ENCODE results near the gene DOCK11.
A peak's percentile ranks its signal among the peaks of the same experiment; 100 is the strongest.
"Not testable (repeated sequence)": the region's sequence is repeated elsewhere in the genome, so short reads cannot be mapped to it uniquely, and the experiment has no call there.

Gene DOCK11

GRCh38 chrX:118554511-118554910 is 58.9 kb downstream of the DOCK11 start:
- DNase-seq (ENCODE audit: low spot score in 2 of 2) (no peak), ATAC-seq (ENCODE audit: low read depth) (no peak)
- Mint-ChIP-seq H3K4me1 (peaks cover 4% of the 10 kb centered on the region), H3K9me3 (no peaks in the 10 kb centered on the region), H3K4me3 (no peak overlapping the region), H3K27ac (peak overlapping the region; percentile 79), H3K27me3 (no peaks in the 10 kb centered on the region), H3K36me3 (peaks cover 11% of the 10 kb centered on the region)

- H3K4me3 Mint-ChIP-seq, result no peak overlapping the region
- no peaks in the 10 kb centered on the region for H3K27me3 Mint-ChIP-seq
- peak overlapping the region; percentile 35 for H3K27ac Mint-ChIP-seq
- ATAC-seq (ENCODE audit: low read depth), result no peak
- no peak for DNase-seq (ENCODE audit: low spot score in 2 of 2)
- no peaks in the 10 kb centered on the region for H3K9me3 Mint-ChIP-seq
- H3K36me3 Mint-ChIP-seq, result peaks cover 23% of the 10 kb centered on the region
- H3K4me1 Mint-ChIP-seq, result peaks cover 6% of the 10 kb centered on the region
Measured at GRCh38 chrX:118558926-118559325, 63.3 kb downstream of the DOCK11 start.

DNA sequence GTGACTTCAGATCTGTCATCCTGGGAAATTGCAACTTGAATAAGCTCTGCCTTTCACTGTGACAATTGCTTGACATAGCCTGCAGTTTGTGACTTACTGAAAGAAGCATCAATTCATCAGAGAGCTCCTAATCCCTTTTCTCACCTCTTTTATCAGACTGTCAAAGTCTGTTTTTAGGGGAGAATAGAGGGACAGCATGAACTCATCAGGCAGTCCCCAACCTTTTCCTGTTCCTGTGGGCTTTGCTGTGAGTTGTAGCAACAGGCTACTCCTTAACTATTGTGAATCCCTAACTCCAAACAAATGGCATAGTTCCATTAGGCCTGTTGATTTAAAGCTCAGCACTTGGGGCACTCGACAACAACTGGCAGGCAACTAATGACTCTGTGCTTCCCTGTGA is 64.9 kb downstream of the DOCK11 start:
- no peaks in the 10 kb centered on the region for H3K9me3 Mint-ChIP-seq
- ATAC-seq (ENCODE audit: low read depth) (no peak), DNase-seq (ENCODE audit: low spot score in 2 of 2) (no peak)
- no peak overlapping the region for H3K4me3 Mint-ChIP-seq
- H3K27ac Mint-ChIP-seq, result no peak overlapping the region
- peaks cover 6% of the 10 kb centered on the region for H3K4me1 Mint-ChIP-seq
- H3K27me3 Mint-ChIP-seq, result no peaks in the 10 kb centered on the region
- H3K36me3 Mint-ChIP-seq, result peaks cover 24% of the 10 kb centered on the region

DNA sequence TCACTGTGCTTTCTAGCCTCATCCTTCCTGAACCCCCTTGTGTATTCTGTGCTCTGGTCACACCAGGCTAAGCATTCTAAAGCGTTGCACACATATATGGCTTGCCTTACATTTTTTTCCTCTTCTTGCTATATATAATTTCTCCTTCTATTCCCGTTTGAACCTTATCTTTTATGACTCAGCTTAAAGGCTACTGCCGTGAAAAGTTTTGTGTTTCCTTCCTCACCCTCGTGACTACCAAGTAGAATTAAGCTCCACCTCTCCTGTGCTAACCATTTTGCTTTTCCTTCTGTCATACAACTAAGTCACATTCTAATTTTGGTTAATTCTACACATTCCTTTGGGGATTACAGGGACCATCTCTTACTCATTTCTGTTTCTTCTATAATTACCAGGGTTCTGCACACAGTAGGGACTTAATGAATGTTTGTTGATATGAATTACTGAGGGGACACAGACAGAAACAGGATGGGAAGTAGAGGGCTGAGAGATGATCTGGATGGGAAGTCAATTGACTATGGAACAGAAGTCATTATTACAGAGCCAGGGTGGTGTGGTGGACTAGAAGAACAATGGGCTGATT is 67.1 kb downstream of the DOCK11 start:
- DNase-seq (ENCODE audit: low spot score in 2 of 2) (no peak), ATAC-seq (ENCODE audit: low read depth) (no peak)
- Mint-ChIP-seq H3K27me3 (no peaks in the 10 kb centered on the region), H3K36me3 (peaks cover 16% of the 10 kb centered on the region), H3K27ac (peak overlapping the region; percentile 51), H3K4me1 (peaks cover 2% of the 10 kb centered on the region), H3K4me3 (no peak overlapping the region), H3K9me3 (no peaks in the 10 kb centered on the region)

DNA sequence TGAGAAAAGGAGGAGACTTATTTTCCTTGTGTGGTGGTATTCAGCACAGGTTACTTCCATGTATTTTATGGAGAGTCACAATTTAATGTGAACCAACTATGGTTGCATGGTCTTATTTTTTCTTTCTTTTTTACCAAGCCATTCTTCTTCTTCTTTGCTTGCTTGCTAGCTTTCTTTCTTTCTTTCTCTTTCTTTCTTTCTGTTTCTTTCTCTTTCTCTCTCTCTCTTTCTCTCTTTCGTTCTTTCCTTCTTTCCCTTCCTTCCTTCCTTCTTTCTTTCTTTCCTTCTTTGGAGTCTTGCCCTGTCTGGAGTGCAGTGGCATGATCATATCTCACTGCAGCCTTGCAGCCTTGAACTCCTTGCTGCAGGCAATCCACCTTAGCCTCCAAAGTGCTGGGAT is 68.9 kb downstream of the DOCK11 start:
- Mint-ChIP-seq H3K27ac (no peak overlapping the region), H3K36me3 (peaks cover 19% of the 10 kb centered on the region), H3K27me3 (no peaks in the 10 kb centered on the region)

DNA sequence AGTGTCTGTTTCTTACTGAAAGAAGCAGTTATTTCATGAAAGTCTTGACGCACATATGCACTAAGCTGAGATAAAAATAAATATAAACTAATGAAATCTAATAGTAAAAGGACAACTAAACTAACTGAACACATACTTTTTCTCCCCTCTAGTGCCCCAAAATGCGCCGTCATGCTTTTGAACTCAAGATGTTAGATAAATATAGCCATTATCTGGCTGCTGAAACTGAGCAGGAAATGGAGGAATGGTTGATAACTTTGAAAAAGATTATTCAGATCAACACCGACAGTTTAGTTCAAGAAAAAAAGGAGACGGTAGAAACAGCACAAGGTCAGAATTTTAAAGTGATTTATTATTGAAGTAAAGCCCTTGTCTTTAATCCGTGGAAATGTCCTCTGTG is 70.2 kb downstream of the DOCK11 start:
- DNase-seq (ENCODE audit: low spot score in 2 of 2) (no peak), ATAC-seq (ENCODE audit: low read depth) (no peak)
- no peak overlapping the region for H3K4me3 Mint-ChIP-seq
- peaks cover 17% of the 10 kb centered on the region for H3K36me3 Mint-ChIP-seq
- H3K27me3 Mint-ChIP-seq, result no peaks in the 10 kb centered on the region
- H3K27ac Mint-ChIP-seq, result no peak overlapping the region
- peaks cover 2% of the 10 kb centered on the region for H3K4me1 Mint-ChIP-seq
- H3K9me3 Mint-ChIP-seq, result no peaks in the 10 kb centered on the region

More for the DNA sequence above, 68.9 kb downstream of the DOCK11 start:
- Mint-ChIP-seq H3K4me1 (peaks cover 2% of the 10 kb centered on the region), H3K9me3 (no peaks in the 10 kb centered on the region), H3K4me3 (no peak overlapping the region)
- no peak for DNase-seq (ENCODE audit: low spot score in 2 of 2)
- no peak for ATAC-seq (ENCODE audit: low read depth)

DNA sequence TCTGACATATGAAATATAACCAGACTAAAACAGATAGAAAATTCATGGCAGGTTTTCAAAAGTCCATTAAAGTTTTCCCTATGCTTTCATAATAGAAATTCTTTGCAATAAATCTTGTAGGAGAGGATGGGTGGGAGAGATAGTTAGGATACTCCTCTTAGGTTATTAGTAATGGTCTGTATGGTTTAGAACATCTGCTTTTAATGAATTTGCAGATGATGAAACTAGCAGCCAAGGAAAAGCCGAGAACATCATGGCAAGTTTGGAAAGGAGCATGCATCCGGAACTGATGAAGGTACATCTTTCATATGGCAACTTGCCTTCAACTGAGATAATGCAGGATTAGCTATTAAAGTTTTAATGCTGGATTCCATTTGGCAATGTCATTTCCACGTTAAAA is 70.7 kb downstream of the DOCK11 start:
- peaks cover 2% of the 10 kb centered on the region for H3K4me1 Mint-ChIP-seq
- H3K9me3 Mint-ChIP-seq, result no peaks in the 10 kb centered on the region
- H3K36me3 Mint-ChIP-seq, result peaks cover 21% of the 10 kb centered on the region
- ATAC-seq (ENCODE audit: low read depth), result no peak
- no peak for DNase-seq (ENCODE audit: low spot score in 2 of 2)
- H3K4me3 Mint-ChIP-seq, result no peak overlapping the region
- H3K27me3 Mint-ChIP-seq, result no peaks in the 10 kb centered on the region
- H3K27ac Mint-ChIP-seq, result no peak overlapping the region

GRCh38 chrX:118569676-118570075 is 74.1 kb downstream of the DOCK11 start:
- Mint-ChIP-seq H3K9me3 (no peaks in the 10 kb centered on the region), H3K27ac (peak overlapping the region; percentile 7), H3K4me1 (no peaks in the 10 kb centered on the region), H3K4me3 (no peak overlapping the region), H3K36me3 (peaks cover 10% of the 10 kb centered on the region), H3K27me3 (no peaks in the 10 kb centered on the region)
- ATAC-seq (ENCODE audit: low read depth) (no peak), DNase-seq (ENCODE audit: low spot score in 2 of 2) (no peak)

DNA sequence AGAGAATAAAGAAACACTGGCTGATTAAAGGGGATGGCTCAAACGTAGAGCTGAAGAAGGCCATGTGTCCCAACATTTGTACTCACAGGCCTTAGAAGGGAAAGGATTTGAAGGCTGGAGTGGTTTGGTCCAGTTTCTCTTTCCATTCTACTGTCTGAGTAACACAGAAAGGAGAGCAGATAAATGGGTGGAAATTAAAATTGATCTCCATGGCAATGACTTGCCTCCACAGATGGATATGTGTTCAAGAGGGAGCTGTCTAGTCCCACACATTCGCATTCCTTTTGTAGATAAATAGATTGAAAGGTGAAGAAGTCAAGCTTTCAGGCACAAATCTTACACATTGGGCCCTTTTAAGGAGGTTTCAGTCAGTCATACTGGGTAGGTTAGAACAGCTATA is 74.6 kb downstream of the DOCK11 start:
- Mint-ChIP-seq H3K9me3 (no peaks in the 10 kb centered on the region), H3K27ac (peak overlapping the region; percentile 7), H3K4me3 (no peak overlapping the region), H3K4me1 (no peaks in the 10 kb centered on the region), H3K36me3 (peaks cover 10% of the 10 kb centered on the region), H3K27me3 (no peaks in the 10 kb centered on the region)
- ATAC-seq (ENCODE audit: low read depth) (no peak), DNase-seq (ENCODE audit: low spot score in 2 of 2) (no peak)

GRCh38 chrX:118571836-118572235 is 76.2 kb downstream of the DOCK11 start:
- DNase-seq (ENCODE audit: low spot score in 2 of 2) (no peak), ATAC-seq (ENCODE audit: low read depth) (no peak)
- H3K36me3 Mint-ChIP-seq, result peaks cover 8% of the 10 kb centered on the region
- H3K9me3 Mint-ChIP-seq, result no peaks in the 10 kb centered on the region
- H3K4me1 Mint-ChIP-seq, result no peaks in the 10 kb centered on the region
- H3K27ac Mint-ChIP-seq, result no peak overlapping the region
- no peaks in the 10 kb centered on the region for H3K27me3 Mint-ChIP-seq
- no peak overlapping the region for H3K4me3 Mint-ChIP-seq

DNA sequence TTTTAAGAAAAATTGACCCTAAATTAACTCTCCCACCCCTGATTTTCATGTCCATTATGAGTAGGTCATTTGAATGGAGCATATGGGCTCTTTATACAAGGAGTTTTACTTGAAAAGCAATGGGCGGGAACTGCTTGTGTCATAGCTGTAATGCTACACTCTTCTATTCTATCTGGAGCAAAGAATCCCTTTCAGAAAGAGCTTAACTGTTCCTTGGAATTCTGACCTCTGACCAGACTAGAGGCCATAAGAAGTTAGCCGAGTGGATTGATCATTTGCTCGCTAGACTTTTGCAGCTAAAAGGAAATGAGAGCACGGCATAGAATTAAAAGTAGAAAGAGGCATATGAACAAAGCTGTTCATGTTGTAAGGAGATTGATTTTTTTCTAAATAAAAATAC is 79.1 kb downstream of the DOCK11 start:
- DNase-seq (ENCODE audit: low spot score in 2 of 2), result no peak
- H3K36me3 Mint-ChIP-seq, result peaks cover 6% of the 10 kb centered on the region
- no peak for ATAC-seq (ENCODE audit: low read depth)
- H3K27ac Mint-ChIP-seq, result no peak overlapping the region
- H3K9me3 Mint-ChIP-seq, result no peaks in the 10 kb centered on the region
- no peak overlapping the region for H3K4me3 Mint-ChIP-seq
- H3K4me1 Mint-ChIP-seq, result no peaks in the 10 kb centered on the region
- H3K27me3 Mint-ChIP-seq, result no peaks in the 10 kb centered on the region

- no peak for DNase-seq (ENCODE audit: low spot score in 2 of 2)
Measured at GRCh38 chrX:118577041-118577440, 81.4 kb downstream of the DOCK11 start.

GRCh38 chrX:118579417-118579816 is 83.8 kb downstream of the DOCK11 start:
- ATAC-seq (ENCODE audit: low read depth), result no peak
- no peak overlapping the region for H3K4me3 Mint-ChIP-seq
- H3K27me3 Mint-ChIP-seq, result no peaks in the 10 kb centered on the region
- no peak overlapping the region for H3K27ac Mint-ChIP-seq
- DNase-seq (ENCODE audit: low spot score in 2 of 2), result no peak
- H3K9me3 Mint-ChIP-seq, result no peaks in the 10 kb centered on the region
- H3K4me1 Mint-ChIP-seq, result no peaks in the 10 kb centered on the region
- H3K36me3 Mint-ChIP-seq, result peaks cover 12% of the 10 kb centered on the region

More at GRCh38 chrX:118577041-118577440, 81.4 kb downstream of the DOCK11 start:
- peaks cover 5% of the 10 kb centered on the region for H3K36me3 Mint-ChIP-seq
- no peaks in the 10 kb centered on the region for H3K27me3 Mint-ChIP-seq
- no peaks in the 10 kb centered on the region for H3K9me3 Mint-ChIP-seq
- H3K4me3 Mint-ChIP-seq, result no peak overlapping the region
- no peaks in the 10 kb centered on the region for H3K4me1 Mint-ChIP-seq
- no peak overlapping the region for H3K27ac Mint-ChIP-seq
- ATAC-seq (ENCODE audit: low read depth), result no peak

DNA sequence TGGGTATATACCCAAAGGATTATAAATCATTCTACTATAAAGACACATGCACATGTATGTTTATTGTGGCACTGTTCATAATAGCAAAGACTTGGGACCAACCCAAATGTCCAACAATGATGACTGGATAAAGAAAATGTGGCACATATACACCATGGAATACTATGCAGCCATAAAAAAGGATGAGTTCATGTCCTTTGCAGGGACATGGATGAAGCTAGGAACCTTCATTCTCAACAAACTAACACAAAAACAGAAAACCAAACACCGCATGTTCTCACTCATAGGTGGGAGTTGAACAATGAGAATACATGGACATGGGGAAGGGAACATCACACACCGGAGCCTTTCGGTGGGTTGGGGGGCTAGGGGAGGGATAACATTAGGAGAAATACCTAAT is 87.3 kb downstream of the DOCK11 start:
- peaks cover 29% of the 10 kb centered on the region for H3K36me3 Mint-ChIP-seq
- not testable (repeated sequence) for ATAC-seq (ENCODE audit: low read depth); H3K27me3 Mint-ChIP-seq; H3K4me3 Mint-ChIP-seq; H3K9me3 Mint-ChIP-seq; DNase-seq (ENCODE audit: low spot score in 2 of 2)
- H3K27ac Mint-ChIP-seq, result peak overlapping the region; percentile 67
- peaks cover 14% of the 10 kb centered on the region for H3K4me1 Mint-ChIP-seq

- H3K9me3 Mint-ChIP-seq, result no peaks in the 10 kb centered on the region
- no peak for DNase-seq (ENCODE audit: low spot score in 2 of 2)
- H3K4me3 Mint-ChIP-seq, result no peak overlapping the region
- peaks cover 32% of the 10 kb centered on the region for H3K36me3 Mint-ChIP-seq
- H3K27ac Mint-ChIP-seq, result no peak overlapping the region
- ATAC-seq (ENCODE audit: low read depth), result no peak
- no peaks in the 10 kb centered on the region for H3K27me3 Mint-ChIP-seq
- H3K4me1 Mint-ChIP-seq, result peaks cover 14% of the 10 kb centered on the region
Measured at GRCh38 chrX:118583781-118584180, 88.2 kb downstream of the DOCK11 start.
